ENCODE data around the gene SLC7A8.

- TF ChIP-seq CEBPB (IDR thresholded peaks at IDR 0.05) (no peak), FOXM1 (IDR thresholded peaks at IDR 0.05; ENCODE audit: borderline replicate concordance, low read depth) (no peak), YY1 (IDR thresholded peaks at IDR 0.05; ENCODE audit: low read depth) (no peak), ZBTB7A (IDR thresholded peaks at IDR 0.05; ENCODE audit: low read depth) (no peak), TCF12 (IDR thresholded peaks at IDR 0.05; ENCODE audit: low read depth) (no peak), CREB1 (IDR thresholded peaks at IDR 0.05; ENCODE audit: low read depth) (no peak), EP300 (IDR thresholded peaks at IDR 0.05; ENCODE audit: borderline replicate concordance) (no peak), EGR1 (IDR thresholded peaks at IDR 0.05) (no peak)
- TF ChIP-seq, protein P1, sequence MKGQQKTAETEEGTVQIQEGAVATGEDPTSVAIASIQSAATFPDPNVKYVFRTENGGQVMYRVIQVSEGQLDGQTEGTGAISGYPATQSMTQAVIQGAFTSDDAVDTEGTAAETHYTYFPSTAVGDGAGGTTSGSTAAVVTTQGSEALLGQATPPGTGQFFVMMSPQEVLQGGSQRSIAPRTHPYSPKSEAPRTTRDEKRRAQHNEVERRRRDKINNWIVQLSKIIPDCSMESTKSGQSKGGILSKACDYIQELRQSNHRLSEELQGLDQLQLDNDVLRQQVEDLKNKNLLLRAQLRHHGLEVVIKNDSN (IDR thresholded peaks at IDR 0.05), result no peak
- TF ChIP-seq, protein P2, sequence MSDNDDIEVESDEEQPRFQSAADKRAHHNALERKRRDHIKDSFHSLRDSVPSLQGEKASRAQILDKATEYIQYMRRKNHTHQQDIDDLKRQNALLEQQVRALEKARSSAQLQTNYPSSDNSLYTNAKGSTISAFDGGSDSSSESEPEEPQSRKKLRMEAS (IDR thresholded peaks at IDR 0.05), result no peak
Measured at GRCh38 chr14:23123419-23123818, 60.0 kb downstream of the SLC7A8 start.

Data from Ishikawa (cell line).